ENCODE data around the gene ABCC12. TPM values are rescaled to one million over a fixed set of nuclear protein-coding genes. Genes with fewer than 3 reads are reported as not detected.

Gene ABCC12
- total RNA-seq, 1 donor from 2014 or later: 0.06 TPM

DNA sequence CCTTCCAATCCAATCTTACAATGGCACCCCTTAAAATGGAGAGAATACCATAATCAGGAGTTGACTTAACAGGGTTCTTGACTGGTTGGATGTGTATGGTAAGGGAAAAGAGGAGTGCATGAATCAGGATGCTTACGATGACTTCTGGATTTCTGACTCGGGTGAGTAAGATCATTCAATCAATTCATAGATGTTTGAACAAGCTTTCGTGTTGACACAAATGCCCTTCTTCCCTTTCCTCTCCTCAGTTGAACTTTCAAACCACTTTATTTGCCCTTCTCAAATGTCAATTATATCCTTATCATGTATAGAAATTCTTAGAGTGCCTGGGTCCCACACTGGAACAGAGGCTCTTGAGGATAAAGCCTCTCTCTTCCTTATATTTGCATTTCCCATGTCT lies 25.9 kb downstream of the ABCC12 start:
- no peak overlapping the region for H3K4me3 Mint-ChIP-seq
- H3K36me3 ChIP-seq: no peaks in the 10 kb centered on the region
- H3K4me1 ChIP-seq: peaks cover 6% of the 10 kb centered on the region
- no peaks in the 10 kb centered on the region for H3K79me2 ChIP-seq (ENCODE audit: low read depth)
- DNase-seq (ENCODE audit: low spot score): no peak
- TF ChIP-seq, protein P1, sequence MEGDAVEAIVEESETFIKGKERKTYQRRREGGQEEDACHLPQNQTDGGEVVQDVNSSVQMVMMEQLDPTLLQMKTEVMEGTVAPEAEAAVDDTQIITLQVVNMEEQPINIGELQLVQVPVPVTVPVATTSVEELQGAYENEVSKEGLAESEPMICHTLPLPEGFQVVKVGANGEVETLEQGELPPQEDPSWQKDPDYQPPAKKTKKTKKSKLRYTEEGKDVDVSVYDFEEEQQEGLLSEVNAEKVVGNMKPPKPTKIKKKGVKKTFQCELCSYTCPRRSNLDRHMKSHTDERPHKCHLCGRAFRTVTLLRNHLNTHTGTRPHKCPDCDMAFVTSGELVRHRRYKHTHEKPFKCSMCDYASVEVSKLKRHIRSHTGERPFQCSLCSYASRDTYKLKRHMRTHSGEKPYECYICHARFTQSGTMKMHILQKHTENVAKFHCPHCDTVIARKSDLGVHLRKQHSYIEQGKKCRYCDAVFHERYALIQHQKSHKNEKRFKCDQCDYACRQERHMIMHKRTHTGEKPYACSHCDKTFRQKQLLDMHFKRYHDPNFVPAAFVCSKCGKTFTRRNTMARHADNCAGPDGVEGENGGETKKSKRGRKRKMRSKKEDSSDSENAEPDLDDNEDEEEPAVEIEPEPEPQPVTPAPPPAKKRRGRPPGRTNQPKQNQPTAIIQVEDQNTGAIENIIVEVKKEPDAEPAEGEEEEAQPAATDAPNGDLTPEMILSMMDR (IDR thresholded peaks at IDR 0.05): no peak
- TF ChIP-seq EZH2 (IDR thresholded peaks at IDR 0.05) (no peak), EZH2phosphoT487 (IDR thresholded peaks at IDR 0.05) (no peak)
- peaks cover 28% of the 10 kb centered on the region for H3K4me1 Mint-ChIP-seq
- no peak overlapping the region for H2AFZ ChIP-seq (replicated peaks)
- H3K27ac ChIP-seq: no peak overlapping the region
- no peak overlapping the region for H3K4me2 ChIP-seq
- H3K27ac Mint-ChIP-seq: no peak overlapping the region
- H3K36me3 Mint-ChIP-seq: no peaks in the 10 kb centered on the region
- H4K20me1 ChIP-seq (ENCODE audit: low read depth): no peaks in the 10 kb centered on the region
- H3F3A ChIP-seq (ENCODE audit: low read depth): no peaks in the 10 kb centered on the region
- no peak overlapping the region for H3K9ac ChIP-seq
- H3K27me3 ChIP-seq: no peaks in the 10 kb centered on the region
- no peaks in the 10 kb centered on the region for H3K9me3 ChIP-seq (ENCODE audit: low read depth)
- no peaks in the 10 kb centered on the region for H3K9me3 Mint-ChIP-seq
- H3K4me3 ChIP-seq: no peak overlapping the region
- peaks cover 12% of the 10 kb centered on the region for H3K27me3 Mint-ChIP-seq (ENCODE audit: insufficient read depth, low read depth)

DNA sequence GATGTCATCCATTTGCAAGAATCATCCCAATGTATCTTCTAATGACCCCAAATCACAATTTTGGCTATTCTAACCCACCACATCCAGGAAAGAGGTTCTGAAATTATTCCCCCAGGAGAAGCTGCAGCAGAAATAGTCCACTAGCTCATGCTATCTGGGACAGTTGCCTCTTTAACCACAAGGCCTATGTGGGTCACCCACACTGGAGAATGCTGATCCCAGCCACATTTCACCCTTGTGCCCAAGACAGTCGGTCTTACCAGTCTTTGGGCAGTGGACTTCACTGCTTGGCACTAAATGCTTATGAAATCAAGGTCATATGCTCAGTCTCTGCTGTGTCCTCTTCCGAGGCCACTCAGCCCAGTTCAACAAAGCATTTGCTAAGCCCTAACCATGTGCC lies 27.0 kb downstream of the ABCC12 start:
- no peaks in the 10 kb centered on the region for H3K9me3 ChIP-seq (ENCODE audit: low read depth)
- no peak overlapping the region for H3K9ac ChIP-seq
- H3F3A ChIP-seq (ENCODE audit: low read depth): no peaks in the 10 kb centered on the region
- H3K36me3 Mint-ChIP-seq: no peaks in the 10 kb centered on the region
- no peaks in the 10 kb centered on the region for H3K36me3 ChIP-seq
- peaks cover 12% of the 10 kb centered on the region for H3K27me3 Mint-ChIP-seq (ENCODE audit: insufficient read depth, low read depth)
- no peaks in the 10 kb centered on the region for H4K20me1 ChIP-seq (ENCODE audit: low read depth)
- H3K4me1 ChIP-seq: peaks cover 6% of the 10 kb centered on the region
- H3K27ac Mint-ChIP-seq: no peak overlapping the region
- H3K4me1 Mint-ChIP-seq: peaks cover 33% of the 10 kb centered on the region
- no peak overlapping the region for H3K27ac ChIP-seq
- no peak overlapping the region for H3K4me3 Mint-ChIP-seq
- TF ChIP-seq EZH2phosphoT487 (IDR thresholded peaks at IDR 0.05): no peak
- TF ChIP-seq EZH2 (IDR thresholded peaks at IDR 0.05): no peak
- TF ChIP-seq, protein P1 (IDR thresholded peaks at IDR 0.05): no peak
- no peak overlapping the region for H2AFZ ChIP-seq (replicated peaks)
- H3K27me3 ChIP-seq: no peaks in the 10 kb centered on the region
- H3K4me3 ChIP-seq: no peak overlapping the region
- no peak overlapping the region for H3K4me2 ChIP-seq
- no peaks in the 10 kb centered on the region for H3K79me2 ChIP-seq (ENCODE audit: low read depth)
- DNase-seq (ENCODE audit: low spot score): no peak
- no peaks in the 10 kb centered on the region for H3K9me3 Mint-ChIP-seq

DNA sequence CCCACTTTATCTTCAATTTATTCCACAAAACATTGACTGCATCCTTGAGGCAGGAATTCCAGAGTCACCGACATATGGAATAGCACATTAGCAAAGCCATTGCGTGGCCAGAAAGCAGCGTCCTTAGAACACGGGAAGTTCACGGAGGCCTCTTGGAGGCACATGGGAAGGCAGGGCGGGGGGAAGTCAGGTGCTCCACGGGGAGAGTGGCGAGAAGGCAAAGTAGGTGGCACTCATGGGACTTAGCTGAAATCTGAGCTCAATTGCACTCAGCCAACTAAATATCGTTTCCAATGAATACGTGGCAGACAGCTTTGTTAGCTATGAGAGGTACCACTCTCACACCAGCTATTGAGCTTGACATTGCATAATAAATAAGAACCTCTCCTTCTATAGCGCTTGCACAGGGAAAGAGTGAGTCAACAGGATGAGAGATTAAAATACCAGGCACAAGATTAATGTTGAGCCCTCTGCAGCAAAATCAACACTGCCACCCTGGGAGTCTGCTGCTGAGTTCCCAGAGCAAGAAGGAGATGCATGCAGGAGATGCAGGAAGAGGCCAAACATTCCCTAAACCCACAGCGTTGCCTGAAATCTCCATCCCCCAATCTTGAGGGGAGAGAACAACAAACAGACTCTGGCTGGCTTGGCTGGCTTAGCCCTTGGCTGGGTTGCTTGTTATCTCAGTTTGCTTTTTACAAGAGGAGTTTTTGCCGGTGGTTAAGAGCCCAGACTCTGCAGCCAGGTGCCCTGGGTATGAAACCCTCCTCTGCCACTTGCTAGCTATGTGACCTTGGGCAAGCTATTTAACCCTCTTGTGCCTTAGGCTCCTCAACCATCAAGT lies 28.8 kb downstream of the ABCC12 start:
- Histone ChIP-seq H3K4me3 (no peak overlapping the region), H3F3A (ENCODE audit: low read depth) (no peaks in the 10 kb centered on the region), H3K4me1 (peaks cover 6% of the 10 kb centered on the region), H4K20me1 (ENCODE audit: low read depth) (no peaks in the 10 kb centered on the region), H3K9ac (no peak overlapping the region), H3K79me2 (ENCODE audit: low read depth) (no peaks in the 10 kb centered on the region), H3K4me2 (no peak overlapping the region), H3K36me3 (no peaks in the 10 kb centered on the region), H2AFZ (replicated peaks) (no peak overlapping the region), H3K9me3 (ENCODE audit: low read depth) (no peaks in the 10 kb centered on the region), H3K27ac (no peak overlapping the region), H3K27me3 (no peaks in the 10 kb centered on the region)
- H3K9me3 Mint-ChIP-seq: no peaks in the 10 kb centered on the region
- no peak overlapping the region for H3K4me3 Mint-ChIP-seq
- TF ChIP-seq, protein P1 (IDR thresholded peaks at IDR 0.05): no peak
- no peak for TF ChIP-seq EZH2 (IDR thresholded peaks at IDR 0.05)
- no peak for TF ChIP-seq EZH2phosphoT487 (IDR thresholded peaks at IDR 0.05)
- no peaks in the 10 kb centered on the region for H3K36me3 Mint-ChIP-seq
- peaks cover 10% of the 10 kb centered on the region for H3K27me3 Mint-ChIP-seq (ENCODE audit: insufficient read depth, low read depth)
- peak overlapping the region; percentile 18 for H3K27ac Mint-ChIP-seq
- DNase-seq (ENCODE audit: low spot score): no peak
- peaks cover 36% of the 10 kb centered on the region for H3K4me1 Mint-ChIP-seq
